NCI-H446 (cell line): ENCODE measurements around the gene KLK6.

Source experiments
- DNase-seq, 2 experiments: peaks; one replicate each; lab custom pipeline; 2025; lab: John Stamatoyannopoulos, UW

The KLK6 gene

DNA sequence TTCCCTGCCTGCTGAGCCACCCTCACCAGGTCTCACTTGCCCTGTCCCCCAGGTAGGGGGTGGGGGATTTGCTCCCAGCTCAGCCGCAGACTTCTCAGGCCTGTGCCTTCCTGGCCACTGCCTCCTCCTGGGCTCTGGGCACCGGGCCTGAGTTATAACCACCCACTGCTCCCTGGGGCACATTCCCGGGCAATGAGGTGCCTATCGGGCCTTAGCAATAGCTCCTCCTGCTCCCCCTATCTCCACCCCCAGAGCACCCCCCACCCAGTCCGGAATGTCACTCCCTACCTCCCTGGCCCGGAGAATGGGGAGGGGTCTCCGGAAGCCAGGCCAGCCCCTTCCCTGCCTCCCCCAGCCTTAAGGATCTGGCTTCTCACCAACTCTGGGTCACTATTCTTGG lies 16.5 kb downstream of the KLK6 start, which contains the start of gene KLK5:
KLK5 (minus strand) TSS at position 129 of the 400 bp plus-strand sequence. CDS start 381 bp downstream, outside the sequence.
- no peak for DNase-seq

DNA sequence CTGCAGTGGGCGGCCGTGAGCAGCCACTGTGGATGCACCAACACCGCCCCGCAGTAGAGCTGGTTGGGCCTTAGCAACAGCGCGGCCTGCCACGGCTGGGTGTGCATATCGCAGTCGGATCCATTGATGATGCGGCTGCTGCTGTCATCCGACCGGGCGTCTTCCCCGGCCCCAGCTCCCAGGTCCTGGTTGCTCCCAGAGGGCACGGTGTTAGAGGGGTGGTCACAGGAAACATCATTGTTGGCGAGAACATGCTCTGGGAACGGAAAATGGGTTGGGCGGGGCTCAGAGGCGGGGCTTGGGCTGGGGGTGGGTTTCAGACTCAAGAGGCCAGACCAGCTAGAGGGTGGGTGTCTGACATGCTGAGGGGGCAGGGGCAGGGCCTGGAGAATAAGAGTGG lies 19.5 kb downstream of the KLK6 start:
- no peak for DNase-seq

DNA sequence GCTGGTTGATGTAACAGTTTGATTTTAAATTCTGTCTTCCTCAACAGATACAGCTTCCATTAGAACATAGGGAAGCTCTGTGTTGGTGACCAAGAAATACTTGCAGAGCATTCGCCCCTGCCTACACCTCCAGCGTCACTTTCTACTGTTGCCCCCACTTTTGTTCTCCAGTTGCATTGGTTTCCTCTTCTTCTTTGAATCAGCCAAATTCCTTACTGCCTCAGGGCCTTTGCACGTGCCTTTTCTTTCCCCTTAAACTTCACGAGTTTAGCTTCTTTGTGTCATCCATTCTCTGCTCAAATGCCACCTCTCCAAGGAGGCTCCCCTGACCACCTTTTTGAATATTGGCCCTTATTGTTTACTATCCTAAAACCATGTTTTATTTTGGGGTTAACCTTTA lies 22.3 kb downstream of the KLK6 start:
- DNase-seq = no peak

DNA sequence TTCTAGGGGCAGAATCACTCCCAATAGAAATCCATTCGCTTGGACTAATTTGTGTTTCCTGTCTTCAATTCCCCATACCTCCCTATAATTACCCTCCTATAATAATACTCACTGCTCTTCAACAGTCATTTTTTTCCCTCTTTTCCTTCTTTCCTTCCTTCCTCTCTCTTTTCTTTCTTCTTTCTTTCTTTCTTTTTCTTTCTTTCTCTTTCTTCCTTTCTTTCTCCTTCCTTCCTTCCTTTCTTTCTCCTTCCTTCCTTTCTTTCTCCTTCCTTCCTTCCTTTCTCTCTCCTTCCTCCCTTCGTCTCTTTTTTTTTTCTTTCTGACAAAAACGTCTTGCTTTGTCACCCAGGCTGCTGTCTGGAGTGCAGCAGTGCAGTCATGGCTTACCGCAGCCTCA lies 24.6 kb downstream of the KLK6 start:
- DNase-seq = no peak

DNA sequence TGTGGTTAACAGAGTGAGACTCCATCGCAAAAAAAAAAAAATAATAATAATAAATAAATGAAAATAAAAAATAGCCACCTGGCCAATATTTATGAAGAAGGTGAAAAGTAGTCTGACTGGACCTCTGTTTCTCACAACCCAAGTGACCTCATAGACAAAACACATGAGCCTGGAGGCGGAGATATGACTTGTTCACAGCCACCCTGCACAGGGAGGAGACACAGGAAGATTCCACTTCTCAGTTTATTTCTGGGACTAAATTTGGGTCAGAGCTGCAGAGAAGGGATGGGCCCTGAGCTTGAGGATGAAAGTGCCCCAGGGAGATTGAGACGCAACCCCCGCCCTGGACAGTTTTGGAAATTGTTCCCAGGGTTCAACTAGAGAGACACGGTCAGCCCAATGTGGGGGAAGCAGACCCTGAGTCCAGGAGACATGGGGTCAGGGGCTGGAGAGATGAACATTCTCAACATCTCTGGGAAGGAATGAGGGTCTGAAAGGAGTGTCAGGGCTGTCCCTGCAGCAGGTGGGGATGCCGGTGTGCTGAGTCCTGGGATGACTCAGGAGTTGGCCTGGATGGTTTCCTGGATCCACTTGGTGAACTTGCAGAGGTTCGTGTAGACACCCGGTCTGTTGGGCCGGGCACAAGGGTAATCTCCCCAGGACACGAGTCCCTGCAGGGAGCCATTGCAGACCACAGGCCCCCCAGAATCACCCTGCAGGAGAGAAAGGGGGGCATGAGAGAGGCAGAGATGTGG lies 26.1 kb downstream of the KLK6 start:
- no peak for DNase-seq

DNA sequence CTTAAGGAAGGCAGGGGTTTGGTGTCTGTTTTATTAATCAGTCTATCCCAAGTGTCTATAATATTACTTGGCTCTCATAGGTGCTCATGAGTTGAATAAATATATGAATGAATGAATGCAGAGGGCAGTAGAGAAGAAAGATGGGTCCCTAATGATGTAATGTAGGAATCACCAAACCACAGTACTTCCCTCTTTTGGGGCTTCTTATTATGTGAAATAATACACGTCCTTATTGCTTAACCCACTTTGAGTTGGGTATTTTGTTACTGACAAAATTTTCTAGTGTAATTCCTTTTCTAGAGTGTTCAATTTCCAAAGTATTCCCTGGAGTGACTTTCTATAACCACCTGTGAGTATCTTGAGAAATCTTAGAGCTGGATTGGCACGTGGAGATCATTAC lies 29.8 kb downstream of the KLK6 start:
- no peak for DNase-seq

DNA sequence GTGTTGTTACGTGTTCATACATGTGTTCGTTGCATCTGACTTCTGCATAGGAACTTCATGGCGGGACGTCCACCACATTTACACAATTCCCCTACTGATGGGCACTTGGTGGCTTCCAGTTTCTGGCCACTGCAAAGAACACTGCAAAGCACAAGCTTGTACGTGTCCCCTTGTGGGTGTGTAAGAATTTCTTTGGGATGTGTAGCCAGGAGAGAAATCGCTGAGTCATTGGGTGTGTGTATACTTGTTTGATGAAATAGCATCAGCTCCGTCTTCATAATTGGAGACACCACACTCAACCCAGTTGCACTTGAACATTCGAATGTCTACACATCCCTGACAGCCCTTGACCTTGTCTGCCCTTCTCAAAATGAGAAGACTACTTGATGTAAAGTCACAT lies 35.8 kb downstream of the KLK6 start:
- DNase-seq = no peak

DNA sequence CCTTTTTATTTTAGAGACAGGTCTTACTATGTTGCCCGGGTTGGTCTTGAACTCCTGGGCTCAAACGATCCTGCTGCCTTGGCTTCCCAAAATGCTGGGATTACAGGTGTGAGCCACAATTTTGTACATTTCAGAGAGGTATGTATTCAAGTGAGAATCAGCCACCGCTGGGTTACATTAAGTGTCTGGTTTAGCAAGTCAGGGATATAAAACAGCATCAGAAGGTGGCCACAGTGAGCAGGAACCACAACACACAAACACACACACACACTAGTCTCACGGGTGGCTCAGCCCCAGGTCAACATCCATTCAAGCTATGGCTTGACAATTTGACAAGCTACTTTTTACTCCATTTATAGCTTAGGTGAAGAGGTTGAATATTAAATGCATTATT lies 36.7 kb downstream of the KLK6 start:
- DNase-seq = no peak

DNA sequence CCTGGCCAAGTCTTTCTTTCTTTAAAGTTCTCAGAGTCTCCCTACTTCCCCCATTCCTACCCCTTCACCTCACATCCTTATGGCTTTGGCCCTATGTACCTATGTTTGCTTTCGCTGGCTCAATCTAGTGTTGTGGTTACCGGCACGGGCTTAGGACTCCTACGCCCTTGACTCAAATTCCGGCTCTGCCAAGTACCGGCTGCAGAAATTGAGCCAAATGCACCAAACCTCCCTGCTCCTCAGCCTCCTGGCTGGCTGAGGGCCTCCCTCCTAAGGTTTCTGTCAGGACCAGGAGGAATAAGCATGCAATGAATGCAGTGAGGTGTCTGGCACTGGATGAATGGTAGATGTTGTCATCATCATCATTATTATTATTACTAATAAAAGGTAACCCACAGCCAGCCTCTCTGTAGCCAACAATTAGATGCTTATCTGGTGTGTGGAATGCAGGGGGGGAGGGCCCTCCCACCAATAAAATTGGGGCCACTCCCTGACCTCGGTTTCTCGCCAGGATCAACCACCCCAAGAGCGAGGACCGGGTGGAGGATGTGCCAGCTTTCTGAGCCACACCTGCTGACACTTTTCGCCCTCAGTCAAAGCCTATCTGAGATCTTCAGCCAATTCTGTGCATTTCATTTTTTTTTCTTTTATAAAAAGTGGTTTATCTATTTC lies 37.2 kb downstream of the KLK6 start:
- no peak for DNase-seq

DNA sequence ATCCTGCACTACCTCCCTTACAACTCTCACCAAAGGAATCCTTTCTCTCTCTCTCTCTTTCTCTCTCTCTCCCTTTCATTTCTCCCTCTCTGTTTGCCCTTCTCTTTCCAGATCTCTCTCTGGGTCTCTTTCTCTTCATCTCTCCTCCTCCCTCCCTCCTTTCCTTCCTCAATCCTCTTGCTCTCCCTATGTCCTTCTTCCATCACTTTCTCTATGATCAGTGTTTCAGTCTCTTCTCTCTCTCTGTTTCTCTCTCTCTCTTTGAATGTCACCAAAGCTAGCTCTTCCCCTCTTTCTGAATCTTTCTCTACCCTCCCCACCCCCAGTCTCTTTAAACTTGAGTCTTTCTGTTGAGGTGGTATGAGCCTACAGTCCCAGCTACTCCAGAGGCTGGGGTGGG lies 38.4 kb downstream of the KLK6 start:
- no peak for DNase-seq

DNA sequence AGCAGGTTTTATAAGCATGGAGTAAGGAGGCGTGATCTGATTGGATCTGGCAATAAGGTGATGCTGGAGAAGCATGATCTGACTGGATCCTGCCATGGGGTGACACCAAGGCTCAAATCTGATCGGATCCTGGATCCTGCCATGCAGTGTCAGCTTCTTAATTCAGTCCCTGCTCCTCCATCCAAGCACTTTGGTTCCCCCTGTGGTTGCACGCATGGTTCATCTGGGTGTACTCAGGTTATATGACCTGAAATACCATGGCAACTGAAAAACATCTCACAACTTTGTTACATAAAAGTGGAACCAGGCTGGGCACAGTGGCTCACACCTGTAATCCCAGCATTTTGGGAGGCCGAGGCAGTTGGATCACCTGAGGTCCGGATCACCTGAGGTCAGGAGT lies 40.6 kb downstream of the KLK6 start:
- DNase-seq = no peak

DNA sequence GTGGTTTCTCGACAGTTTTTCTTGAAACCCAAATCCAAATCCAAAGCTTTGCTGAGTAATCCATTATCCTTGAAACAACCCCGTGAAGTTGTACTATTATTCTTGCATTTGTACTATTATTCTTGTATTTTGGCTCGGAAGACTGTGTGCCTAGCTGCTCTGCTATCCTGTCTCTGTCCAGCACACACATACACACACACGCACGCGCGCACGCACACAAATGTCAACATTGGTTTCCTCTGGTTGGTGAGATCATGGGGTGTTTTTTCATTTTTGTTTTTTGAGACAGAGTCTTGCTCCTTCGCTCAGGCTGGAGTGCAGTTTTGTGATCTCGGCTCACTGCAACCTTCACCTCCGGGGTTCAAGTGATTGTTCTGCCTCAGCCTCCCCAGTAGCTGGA lies 43.2 kb downstream of the KLK6 start:
- DNase-seq = no peak

DNA sequence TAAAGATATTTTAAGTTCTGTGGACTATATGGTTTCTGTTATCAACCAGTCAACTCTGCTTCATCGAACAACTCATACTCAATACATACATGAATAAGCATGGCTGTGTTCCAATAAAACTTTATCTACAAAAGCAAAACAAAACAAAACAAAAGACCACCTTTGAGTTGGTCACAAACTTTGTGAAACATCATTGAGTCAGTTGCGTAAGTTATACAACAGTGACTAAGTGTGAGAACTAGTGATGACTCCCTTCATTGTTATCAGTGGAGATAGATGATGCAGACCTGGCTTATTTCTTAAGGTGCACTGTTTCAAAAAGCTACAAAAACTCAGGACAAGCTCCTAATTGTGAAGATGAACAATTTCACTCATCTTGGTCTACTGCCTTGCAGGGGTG lies 43.7 kb downstream of the KLK6 start:
- DNase-seq = no peak

DNA sequence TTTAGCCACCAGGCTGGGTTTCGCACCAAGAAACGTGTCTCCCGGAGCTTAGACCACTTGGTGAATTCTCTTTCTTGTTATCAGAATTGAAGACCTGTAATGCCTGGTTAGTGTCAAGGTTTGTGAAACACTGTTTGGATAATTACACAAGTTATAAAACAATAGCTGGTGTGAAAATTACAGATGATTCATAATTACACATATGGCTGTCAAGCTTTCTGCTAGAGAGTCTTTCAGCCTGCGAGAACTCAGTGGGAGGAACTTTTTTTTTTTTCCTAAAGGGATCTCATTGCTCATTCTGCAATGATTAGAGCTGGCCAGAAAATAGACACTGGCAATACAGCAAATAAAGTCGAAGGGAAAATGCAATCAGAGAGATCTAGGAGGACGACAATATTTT lies 44.8 kb downstream of the KLK6 start:
- no peak for DNase-seq

DNA sequence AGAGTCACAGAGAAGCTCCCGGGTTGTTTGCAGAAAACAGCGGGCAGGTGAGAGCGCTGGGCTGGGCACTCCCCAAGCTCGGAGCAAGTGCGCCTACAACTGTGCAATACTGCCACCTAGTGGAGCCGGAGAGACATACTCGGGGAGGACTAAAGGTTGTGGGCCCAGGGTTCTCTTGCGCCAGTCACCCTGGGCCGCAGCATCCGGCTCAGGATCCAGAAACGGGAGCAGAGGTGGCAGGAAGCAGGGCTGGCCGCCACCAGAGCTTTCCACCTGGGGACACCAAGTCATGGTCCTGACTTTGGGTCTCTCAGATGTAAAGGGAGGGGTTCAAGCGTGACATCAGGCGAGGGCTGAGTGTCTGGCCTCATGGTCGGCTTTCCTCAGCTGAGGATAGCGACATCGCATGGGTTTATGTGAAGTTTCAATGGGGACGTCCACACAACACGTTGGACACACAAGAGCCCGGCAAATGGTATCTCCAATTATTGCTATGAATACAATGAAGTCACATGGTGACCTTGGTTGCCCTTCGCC lies 47.0 kb downstream of the KLK6 start:
- peak; percentile 73 to 88 for DNase-seq

DNA sequence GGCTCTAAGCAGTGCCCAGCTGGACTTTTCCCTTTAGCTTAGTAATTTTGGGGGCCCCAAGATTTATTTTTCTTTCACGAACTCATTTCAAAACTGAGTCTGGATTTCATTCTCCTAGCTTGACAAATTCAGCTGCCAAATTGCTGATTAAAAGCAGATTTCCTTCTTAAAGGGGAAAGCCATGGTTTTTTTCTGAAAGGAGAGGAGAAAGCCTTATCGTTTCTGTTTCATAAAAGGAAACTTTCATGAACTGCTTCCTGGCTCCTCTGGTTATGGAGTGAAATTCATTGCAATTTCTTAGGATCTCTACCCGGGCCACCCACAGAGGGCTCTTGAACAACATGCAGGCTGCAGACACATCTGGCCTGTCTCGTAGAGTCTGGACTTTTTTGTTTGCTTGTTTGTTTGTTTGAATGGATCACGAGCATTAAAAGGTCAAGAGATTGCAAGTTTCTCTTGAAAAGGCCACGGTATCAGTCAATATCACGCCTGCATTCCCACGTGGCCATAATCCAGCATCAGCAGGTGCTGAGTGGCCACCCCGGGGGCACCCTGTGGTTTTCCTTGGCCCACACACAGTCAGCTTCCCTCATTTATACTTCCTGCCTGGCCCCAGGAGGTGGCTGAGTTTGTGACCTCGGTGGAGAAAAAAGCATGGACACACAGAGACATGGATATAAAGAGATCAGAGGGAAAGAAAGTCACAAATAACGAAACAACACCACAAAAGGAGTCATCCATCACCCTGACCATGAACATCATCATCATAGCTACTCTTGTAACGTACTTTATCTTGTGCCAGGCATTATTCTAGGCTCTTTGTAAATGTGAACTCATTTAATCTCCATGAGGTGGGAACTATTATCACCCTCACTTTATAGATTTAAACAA lies 47.7 kb downstream of the KLK6 start:
- DNase-seq = no peak

DNA sequence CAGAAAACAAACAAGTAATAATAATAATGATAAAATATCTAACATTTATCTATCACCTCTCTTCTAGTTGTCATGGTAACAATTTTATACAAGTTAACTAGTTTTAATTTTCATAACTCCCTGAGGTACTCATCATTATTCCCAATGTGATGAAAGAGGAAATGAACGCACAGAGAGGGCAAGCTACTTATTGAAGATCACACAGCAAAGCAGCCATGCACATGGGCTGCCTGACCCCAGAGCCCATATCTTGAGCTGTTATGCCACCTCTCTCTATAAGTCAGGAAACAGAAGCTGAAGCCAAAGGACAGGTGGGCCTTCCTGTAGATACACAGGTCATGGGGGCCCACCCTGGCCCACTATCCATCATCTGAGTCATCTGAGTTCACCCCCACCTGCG lies 53.3 kb downstream of the KLK6 start:
- DNase-seq = no peak

DNA sequence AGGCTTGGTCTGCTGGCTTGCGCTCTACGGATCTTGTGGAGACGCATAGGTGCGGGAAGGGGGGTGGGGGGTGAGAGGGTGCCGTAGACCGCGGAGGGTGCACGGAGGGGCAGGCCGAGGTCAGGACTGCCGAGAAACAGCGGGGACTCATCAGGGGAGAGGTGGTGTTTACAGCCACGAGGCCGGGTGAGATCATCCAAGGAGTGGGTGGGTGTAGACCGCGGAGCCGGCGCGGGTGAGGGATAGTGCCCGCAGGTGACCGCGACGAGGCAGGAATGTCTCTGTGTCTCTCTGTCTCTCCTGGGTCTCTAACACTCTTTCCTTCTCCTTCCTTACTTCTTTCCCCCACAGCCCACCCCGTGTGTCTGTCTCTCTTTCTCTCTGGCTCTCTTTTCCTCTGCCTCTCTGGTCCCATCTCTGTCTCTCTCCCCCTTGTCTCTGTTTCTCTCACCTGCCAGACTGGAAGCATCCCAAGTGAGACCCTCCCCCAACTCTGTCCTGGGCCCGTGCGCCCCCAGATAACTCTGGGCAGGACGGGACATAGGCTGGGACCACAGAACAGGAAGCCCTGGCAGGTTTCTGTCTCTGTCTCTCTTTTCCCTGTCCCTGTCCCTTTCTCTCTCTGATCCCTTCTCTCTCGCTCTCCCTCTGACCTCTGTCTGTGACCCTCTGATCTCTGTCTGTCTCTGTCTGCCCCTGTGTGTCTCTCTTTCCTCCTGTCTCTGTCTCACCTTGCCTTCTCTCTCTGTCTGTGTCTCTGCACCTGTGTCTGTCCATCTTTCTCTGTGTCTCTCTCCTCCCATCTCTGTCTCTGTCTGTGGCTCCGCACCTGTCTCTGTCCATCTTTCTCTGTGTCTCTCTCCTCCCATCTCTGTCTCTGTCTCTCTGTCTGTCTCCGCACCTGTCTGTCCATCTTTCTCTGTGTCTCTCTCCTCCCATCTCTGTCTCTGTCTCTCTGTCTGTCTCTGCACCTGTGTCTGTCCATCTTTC lies 56.4 kb downstream of the KLK6 start:
- DNase-seq = no peak

DNA sequence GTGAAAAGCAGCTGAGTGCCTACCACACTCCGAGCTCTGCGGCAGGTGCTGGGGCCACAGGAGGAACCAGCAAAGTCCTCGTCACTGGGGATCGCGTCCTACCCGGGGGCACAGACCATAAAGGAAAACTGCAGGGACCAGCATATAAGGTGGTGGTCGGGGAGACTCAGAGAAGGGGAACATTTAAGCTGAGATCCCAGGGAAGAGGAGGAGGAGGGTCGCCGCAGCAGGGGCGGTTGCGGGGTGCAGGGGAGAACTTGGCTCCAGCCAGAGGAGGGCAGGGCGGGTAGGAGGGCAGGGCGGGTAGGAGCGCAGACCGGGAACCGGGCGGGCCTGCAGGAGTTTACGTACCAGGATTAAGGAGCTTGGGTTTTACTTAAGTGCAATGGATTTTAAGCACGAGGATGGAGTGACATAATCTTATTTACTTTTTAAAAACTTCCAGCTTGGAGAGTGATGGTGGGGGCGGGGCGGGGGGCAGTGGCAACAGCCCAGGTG lies 57.2 kb downstream of the KLK6 start:
- no peak for DNase-seq

DNA sequence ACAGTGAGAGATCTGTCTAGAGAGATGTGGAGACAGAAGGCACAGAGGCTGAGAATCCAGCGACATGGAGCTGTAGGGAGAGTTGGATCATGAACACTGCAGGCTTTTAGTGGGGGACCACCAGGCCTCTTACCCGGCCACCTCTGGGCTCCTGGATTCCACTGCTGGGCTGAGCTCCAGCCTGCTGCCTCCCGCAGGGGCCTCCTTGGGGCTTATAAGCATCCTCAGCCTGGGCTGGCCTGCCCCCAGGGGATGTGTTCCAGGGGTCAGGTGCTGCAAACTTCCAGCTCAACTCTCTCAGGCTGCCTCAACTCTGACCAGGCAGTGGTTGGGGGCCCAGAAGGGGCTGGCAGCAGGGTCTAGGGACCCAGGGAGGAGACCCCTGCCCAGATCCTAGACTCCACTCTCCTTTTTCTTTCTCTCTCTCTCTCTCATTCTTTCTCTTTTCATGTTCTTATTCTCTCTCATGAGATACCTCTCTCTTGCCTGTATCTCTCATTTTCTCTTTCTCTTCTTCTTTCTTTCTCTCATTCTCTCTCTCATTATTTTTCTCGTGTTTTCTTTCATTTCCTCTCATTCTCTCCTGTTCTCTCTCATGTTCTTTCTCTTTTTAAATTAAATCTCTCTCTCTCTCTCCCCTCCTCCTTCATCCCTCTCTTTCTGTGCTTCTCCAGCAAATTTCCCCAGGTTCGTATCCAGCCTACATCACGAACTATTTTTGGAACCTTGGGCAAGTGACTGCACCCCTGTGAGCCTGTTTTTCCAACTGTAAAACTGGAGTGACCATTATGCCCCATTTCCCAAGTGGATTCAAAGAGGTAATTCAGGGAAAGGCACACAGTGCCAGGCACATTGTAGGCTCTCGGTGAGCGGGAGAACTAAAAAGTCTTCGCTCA lies 57.9 kb downstream of the KLK6 start, which contains the start of gene KLK4:
KLK4 (minus strand) TSS at position 190 of the 896 bp plus-strand sequence. CDS start 657 bp downstream, outside the sequence.
- DNase-seq = no peak
